IMR-90 (cell line): ENCODE measurements around the gene GABRR1. TPM values are rescaled to one million over a fixed set of nuclear protein-coding genes. Genes with fewer than 3 reads are reported as not detected.

Source experiments
- ATAC-seq: fragments of 200-7000 bp; cut with Tn5 transposase; 2 replicates; pipeline ENCODE4 v1.9.1; 2020; ENCODE audit warnings: low read depth, mild to moderate bottlenecking, moderate library complexity
- BruUV-seq: library from RNA; stranded (reverse); fragments of 400-500 nt; replicated peaks from 2 replicates; lab custom pipeline; 2021; lab: Mats Ljungman, UMichigan
- CTCF ChIA-PET: fragments of 300-600 bp; formaldehyde crosslinking; extraction: SDS; loops from one replicate; lab custom pipeline; 2021; ENCODE audit warnings: antibody characterized with exemption; lab: Yijun Ruan, JAX
- POLR2A ChIA-PET: fragments of 300-600 bp; sonication (Branson Sonifier 250); formaldehyde crosslinking; loops from one replicate; lab custom pipeline; 2022; ENCODE audit warnings: antibody characterized with exemption; ENCODE audit not compliant: unreplicated experiment; lab: Charles Lee
- DNase-seq: peaks from one replicate; pipeline ENCODE4 v3.0.0; 2013
- H2AFZ ChIP-seq: replicated peaks from 2 replicates; pipeline ENCODE3; 2013; ENCODE audit warnings: low read length, mild to moderate bottlenecking; ENCODE audit not compliant: poor library complexity
- H2AK5ac ChIP-seq: 2 replicates; pipeline ENCODE4 v1.6.1; 2013; ENCODE audit warnings: low read depth, low read length, inconsistent platforms
- H2AK9ac ChIP-seq: replicated peaks from 2 replicates; pipeline ENCODE3; 2013; ENCODE audit warnings: mild to moderate bottlenecking, low read depth, low read length, moderate library complexity; ENCODE audit not compliant: poor library complexity
- H2BK120ac ChIP-seq: 2 replicates; pipeline ENCODE4 v1.6.1; 2013; ENCODE audit warnings: low read depth, low read length, inconsistent platforms
- H2BK15ac ChIP-seq: 3 replicates; pipeline ENCODE4 v1.6.1; 2013; ENCODE audit warnings: low read depth, low read length, inconsistent platforms
- H2BK20ac ChIP-seq: 2 replicates; pipeline ENCODE4 v1.6.1; 2013; ENCODE audit warnings: low read depth, mild to moderate bottlenecking, inconsistent platforms, low read length, moderate library complexity
- H2BK5ac ChIP-seq: 2 replicates; pipeline ENCODE4 v1.6.1; 2013; ENCODE audit warnings: mild to moderate bottlenecking, low read depth, low read length, inconsistent platforms; ENCODE audit not compliant: poor library complexity, severe bottlenecking
- H3K14ac ChIP-seq: replicated peaks from 2 replicates; pipeline ENCODE4 v1.6.1; 2013; ENCODE audit warnings: low read depth, low read length, inconsistent platforms
- H3K18ac ChIP-seq: 2 replicates; pipeline ENCODE4 v1.6.1; 2013; ENCODE audit warnings: low read depth, low read length, control low read depth
- H3K23ac ChIP-seq: 2 replicates; pipeline ENCODE4 v1.6.1; 2013; ENCODE audit warnings: low read depth, low read length, inconsistent platforms
- H3K27ac ChIP-seq: 2 replicates; pipeline ENCODE4 v1.5.1; 2013; ENCODE audit warnings: mild to moderate bottlenecking, control low read depth, low read length; ENCODE audit not compliant: insufficient read depth
- H3K27me3 ChIP-seq: 2 replicates; pipeline ENCODE4 v1.6.1; 2013; ENCODE audit warnings: low read length; ENCODE audit not compliant: control insufficient read depth, insufficient read depth
- H3K36me3 ChIP-seq: 2 replicates; pipeline ENCODE4 v1.6.1; 2013; ENCODE audit warnings: low read length, mixed read lengths; ENCODE audit not compliant: control insufficient read depth, insufficient read depth
- H3K4ac ChIP-seq: 2 replicates; pipeline ENCODE4 v1.6.1; 2013; ENCODE audit warnings: low read depth, low read length, inconsistent platforms
- H3K4me1 ChIP-seq: 2 replicates; pipeline ENCODE4 v1.6.1; 2013; ENCODE audit warnings: low read length, mixed read lengths; ENCODE audit not compliant: control insufficient read depth, insufficient read depth
- H3K4me2 ChIP-seq: 2 replicates; pipeline ENCODE4 v1.6.1; 2013; ENCODE audit warnings: low read depth, mild to moderate bottlenecking, control low read depth, low read length, moderate library complexity
- H3K4me3 ChIP-seq: 2 replicates; pipeline ENCODE4 v1.5.1; 2013; ENCODE audit warnings: low read depth, mild to moderate bottlenecking, control low read depth, low read length, moderate library complexity; ENCODE audit not compliant: insufficient read depth
- H3K56ac ChIP-seq: 2 replicates; pipeline ENCODE4 v1.6.1; 2013; ENCODE audit warnings: low read length, inconsistent platforms; ENCODE audit not compliant: insufficient read depth; ENCODE audit errors: extremely low read depth
- H3K79me1 ChIP-seq, 2 experiments: 2 replicates each; pipeline ENCODE4 v1.6.1; 2013; ENCODE audit warnings: low read length in 2 of 2, inconsistent platforms in 1 of 2, low read depth in 1 of 2
- H3K9ac ChIP-seq: 2 replicates; pipeline ENCODE4 v1.6.1; 2013; ENCODE audit warnings: low read depth, low read length, control low read depth
- H3K9me1 ChIP-seq: 2 replicates; pipeline ENCODE4 v1.6.1; 2013; ENCODE audit warnings: low read length, inconsistent platforms; ENCODE audit not compliant: insufficient read depth
- H3K9me3 ChIP-seq: 2 replicates; pipeline ENCODE4 v1.6.1; 2013; ENCODE audit warnings: low read length; ENCODE audit not compliant: control insufficient read depth, insufficient read depth
- H4K20me1 ChIP-seq: 2 replicates; pipeline ENCODE4 v1.6.1; 2013; ENCODE audit warnings: low read length, inconsistent platforms; ENCODE audit not compliant: insufficient read depth
- H4K5ac ChIP-seq: 2 replicates; pipeline ENCODE4 v1.6.1; 2013; ENCODE audit warnings: mild to moderate bottlenecking, low read depth, low read length, control low read depth
- H4K8ac ChIP-seq, 2 experiments: 2 replicates each; pipeline ENCODE4 v1.6.1; 2013; ENCODE audit warnings: low read depth in 2 of 2, low read length in 2 of 2, control low read depth in 1 of 2, inconsistent platforms in 1 of 2
- H4K91ac ChIP-seq: 2 replicates; pipeline ENCODE4 v1.6.1; 2013; ENCODE audit warnings: low read depth, low read length, inconsistent platforms; ENCODE audit not compliant: insufficient read depth
- BHLHE40 ChIP-seq: fragments of 150-350 bp; IDR thresholded peaks from 2 replicates; pipeline ENCODE4 v1.6.1; 2016; ENCODE audit warnings: mild to moderate bottlenecking, low read depth, low read length
- CEBPB ChIP-seq: IDR thresholded peaks from 2 replicates; pipeline ENCODE4 v1.6.1; 2012; ENCODE audit warnings: low read depth, low read length, improper control_type of control experiment
- CHD1 ChIP-seq: IDR thresholded peaks from 2 replicates; pipeline ENCODE4 v1.6.1; 2012; ENCODE audit warnings: low read depth, low read length, improper control_type of control experiment
- MXI1 ChIP-seq: IDR thresholded peaks from 2 replicates; pipeline ENCODE4 v1.6.1; 2012; ENCODE audit warnings: low read depth, mild to moderate bottlenecking, low read length, moderate library complexity, borderline replicate concordance
- NFE2L2 ChIP-seq: fragments of 150-350 bp; IDR thresholded peaks from 2 replicates; pipeline ENCODE4 v1.6.1; 2016; ENCODE audit warnings: low read depth, mild to moderate bottlenecking, low read length
- POLR2A ChIP-seq: IDR thresholded peaks from 2 replicates; pipeline ENCODE4 v1.6.1; 2012; ENCODE audit warnings: mild to moderate bottlenecking, low read depth, low read length
- WGBS, 2 experiments: methylation state at CpG; one replicate each; pipeline versions ENCODE4 v1.1.5 to v1.1.7; 2013; ENCODE audit warnings: missing lambda C conversion rate in 2 of 2; ENCODE audit not compliant: insufficient read length in 1 of 2; ENCODE audit errors: extremely low coverage in 2 of 2; 5-methylcytosine and 5-hydroxymethylcytosine counted together
- dilution Hi-C: fragments of 300-500 bp; cut with HindIII; formaldehyde crosslinking; loops from one replicate; pipeline ENCODE4 v1.14.3; 2018; ENCODE audit warnings: low sequenced_read_pairs; ENCODE audit not compliant: unreplicated experiment
- in situ Hi-C: fragments of 300-500 bp; cut with MboI; formaldehyde crosslinking; loops from 3 replicates; pipeline ENCODE4 v1.14.3; 2019; ENCODE audit warnings: low sequenced_read_pairs, inconsistent platforms, mixed read lengths
- intact Hi-C: fragments of 100-400 bp; cut with micrococcal nuclease; formaldehyde crosslinking; loops from 2 replicates; pipeline ENCODE4 v1.10.0; 2022
- polyA plus RNA-seq, 3 experiments: library from polyadenylated mRNA; depleted of rRNA; stranded (reverse); fragments of >200 nt; gene quantifications; 2 replicates each; pipeline ENCODE4 v1.2.3, GENCODE V29; 2012; ENCODE audit warnings: low replicate concordance in 1 of 3
- total RNA-seq: library from RNA; depleted of rRNA; stranded (reverse); fragments of >200 nt; gene quantifications from 2 replicates; pipeline ENCODE4 v1.2.3, GENCODE V29; 2012
- TF ChIP-seq, protein P1 (sequence below): fragments of 150-350 bp; IDR thresholded peaks from 2 replicates; pipeline ENCODE4 v1.6.1; 2016; ENCODE audit warnings: low read depth, mild to moderate bottlenecking, low read length, moderate library complexity, borderline replicate concordance

GABRR1 gene
- total and polyA plus RNA-seq, 2 of the 4 experiments (the other 2 are of a cell fraction), result not detected

DNA sequence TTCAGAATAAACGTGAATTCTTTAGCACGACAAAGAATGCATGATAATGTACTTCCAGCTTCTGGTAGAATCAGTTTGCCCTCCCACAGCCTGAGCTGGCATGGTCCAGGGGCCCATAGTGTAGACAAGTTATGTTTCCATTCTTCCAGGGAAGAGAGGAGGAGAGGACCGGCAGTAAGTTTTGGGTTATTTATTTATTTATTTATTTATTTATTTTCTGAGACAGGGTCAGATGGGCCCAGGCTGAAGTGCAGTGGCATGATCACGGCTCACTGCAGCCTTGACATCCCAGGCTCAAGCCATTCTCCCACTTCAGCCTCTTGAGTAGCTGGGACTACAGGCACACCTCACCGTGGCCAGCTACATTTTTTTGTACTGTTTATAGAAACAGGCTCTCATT is 4.7 kb downstream of the GABRR1 start:
- Histone ChIP-seq H2AK9ac (no peak overlapping the region), H3K4me2 (no peak overlapping the region), H4K5ac (no peak overlapping the region), H3K79me1 (no peaks in the 10 kb centered on the region), H3K9ac (no peak overlapping the region), H2BK120ac (no peak overlapping the region), H3K4me3 (no peak overlapping the region), H3K56ac (no peak overlapping the region), H2AK5ac (no peak overlapping the region), H2BK20ac (no peak overlapping the region), H2AFZ (no peak overlapping the region), H3K9me1 (no peaks in the 10 kb centered on the region), H3K18ac (no peak overlapping the region), H3K27ac (no peak overlapping the region), H4K20me1 (no peaks in the 10 kb centered on the region), H3K36me3 (no peaks in the 10 kb centered on the region), H3K4ac (no peak overlapping the region), H3K14ac (no peak overlapping the region), H2BK5ac (no peak overlapping the region), H3K27me3 (peaks cover 2% of the 10 kb centered on the region; the same call in 1 of the 2 replicates), H4K8ac (no peak overlapping the region), H3K9me3 (no peaks in the 10 kb centered on the region), H3K23ac (no peak overlapping the region), H4K91ac (no peak overlapping the region), H2BK15ac (no peak overlapping the region), H3K4me1 (no peaks in the 10 kb centered on the region)
- 20% methylated on average over 1 of the region's 5 CpGs; no CpG with 5 or more reads in 1 of the 2 experiments for WGBS, 2 experiments
- POLR2A ChIA-PET, result no interaction called here
- in situ Hi-C loops (no loop called here), intact Hi-C loops (no loop called here), dilution Hi-C loops (no loop called here)
- TF ChIP-seq, protein P1, sequence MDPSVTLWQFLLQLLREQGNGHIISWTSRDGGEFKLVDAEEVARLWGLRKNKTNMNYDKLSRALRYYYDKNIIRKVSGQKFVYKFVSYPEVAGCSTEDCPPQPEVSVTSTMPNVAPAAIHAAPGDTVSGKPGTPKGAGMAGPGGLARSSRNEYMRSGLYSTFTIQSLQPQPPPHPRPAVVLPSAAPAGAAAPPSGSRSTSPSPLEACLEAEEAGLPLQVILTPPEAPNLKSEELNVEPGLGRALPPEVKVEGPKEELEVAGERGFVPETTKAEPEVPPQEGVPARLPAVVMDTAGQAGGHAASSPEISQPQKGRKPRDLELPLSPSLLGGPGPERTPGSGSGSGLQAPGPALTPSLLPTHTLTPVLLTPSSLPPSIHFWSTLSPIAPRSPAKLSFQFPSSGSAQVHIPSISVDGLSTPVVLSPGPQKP, result no peak
- no peak for TF ChIP-seq NFE2L2
- TF ChIP-seq CEBPB, result no peak
- no peak for TF ChIP-seq POLR2A
- no peak for TF ChIP-seq BHLHE40
- TF ChIP-seq CHD1, result no peak
- TF ChIP-seq MXI1, result no peak
- DNase-seq, result no peak
- no peak for ATAC-seq
- no TSS peak for BruUV-seq
- CTCF ChIA-PET, result no interaction called here
